BJ (cell line): Measurements from ENCODE around the gene HMGA1. TPM values are rescaled to one million over a fixed set of nuclear protein-coding genes. Genes with fewer than 3 reads are reported as not detected.
"Not testable (repeated sequence)": the region's sequence is repeated elsewhere in the genome, so short reads cannot be mapped to it uniquely, and the experiment has no call there.

Experiments
- CTCF ChIA-PET: fragments of 350-600 bp; formaldehyde crosslinking; extraction: SDS; loops from one replicate; lab custom pipeline; 2021; ENCODE audit warnings: antibody characterized with exemption, inconsistent platforms; lab: Yijun Ruan, JAX
- POLR2A ChIA-PET: fragments of 300-600 bp; sonication (Branson Sonifier 250); formaldehyde crosslinking; extraction: SDS; loops from one replicate; lab custom pipeline; 2021; ENCODE audit warnings: antibody characterized with exemption; lab: Charles Lee
- DNase-seq: peaks from one replicate; pipeline ENCODE4 v3.0.0-alpha.2; 2011; ENCODE audit warnings: low read depth
- H3K27me3 ChIP-seq: 2 replicates; pipeline ENCODE4 v1.6.0; 2011; ENCODE audit warnings: low read length; ENCODE audit not compliant: control insufficient read depth, insufficient read depth
- H3K36me3 ChIP-seq: 2 replicates; pipeline ENCODE4 v1.5.1; 2011; ENCODE audit warnings: low read length; ENCODE audit not compliant: control insufficient read depth, insufficient read depth
- H3K4me3 ChIP-seq: 2 replicates; pipeline ENCODE4 v1.5.1; 2011; ENCODE audit warnings: low read depth, mild to moderate bottlenecking, control low read depth, low read length
- polyA plus RNA-seq: library from polyadenylated mRNA; depleted of rRNA; stranded (reverse); fragments of >200 nt; gene quantifications from 2 replicates; pipeline ENCODE4 v1.2.3, GENCODE V29; 2011
- TF ChIP-seq, protein P1 (sequence below): IDR thresholded peaks from 2 replicates; pipeline ENCODE4 v1.5.1; 2011; ENCODE audit warnings: low read depth, mild to moderate bottlenecking, control low read depth, inconsistent platforms, low read length, moderate library complexity; ENCODE audit not compliant: insufficient read depth

Gene HMGA1
- polyA plus RNA-seq, 1 experiment = 168 TPM

DNA sequence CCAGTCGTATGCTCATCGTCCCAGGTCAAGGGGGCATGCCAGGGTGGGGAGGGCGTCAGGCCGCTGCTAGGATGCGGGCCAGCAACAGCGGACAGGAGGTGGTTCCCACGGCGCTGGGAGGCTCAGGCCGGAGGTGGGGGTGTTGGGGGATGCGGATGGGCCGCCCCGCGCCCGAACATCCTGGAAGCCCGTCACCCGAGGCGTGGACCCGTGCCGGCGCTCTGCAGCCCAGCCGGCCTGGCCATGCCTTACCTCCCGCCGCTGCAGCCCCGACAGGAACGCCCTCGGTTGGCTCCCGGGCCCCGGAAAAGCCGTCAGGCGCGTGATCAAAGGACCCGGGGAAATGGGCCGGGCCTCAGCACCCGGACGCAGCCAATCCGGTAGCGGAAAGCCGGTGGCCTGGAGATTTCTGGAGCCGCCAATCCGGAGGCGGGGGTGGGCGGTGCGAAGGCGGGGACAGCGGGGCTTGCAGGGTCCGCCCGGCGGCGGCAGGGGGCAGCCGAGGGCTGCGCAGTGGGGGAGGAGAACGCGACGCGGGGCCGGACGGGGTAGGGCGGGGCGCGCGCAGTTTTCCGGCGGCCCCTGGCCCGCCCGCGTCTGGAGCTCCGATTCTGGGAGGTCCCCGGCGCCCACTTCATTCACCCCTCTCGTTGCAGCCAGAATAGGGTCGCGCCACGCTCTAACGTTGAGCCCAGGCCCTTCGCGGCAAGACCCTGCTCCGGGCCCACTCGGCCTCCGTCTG is 12.2 kb downstream of the HMGA1 start, which contains the start of gene SMIM29:
TSS of gene SMIM29 (minus strand) at position 280 of the 742 bp plus-strand sequence. CDS start 1,215 bp downstream, outside the sequence.
- TF ChIP-seq, protein P1, sequence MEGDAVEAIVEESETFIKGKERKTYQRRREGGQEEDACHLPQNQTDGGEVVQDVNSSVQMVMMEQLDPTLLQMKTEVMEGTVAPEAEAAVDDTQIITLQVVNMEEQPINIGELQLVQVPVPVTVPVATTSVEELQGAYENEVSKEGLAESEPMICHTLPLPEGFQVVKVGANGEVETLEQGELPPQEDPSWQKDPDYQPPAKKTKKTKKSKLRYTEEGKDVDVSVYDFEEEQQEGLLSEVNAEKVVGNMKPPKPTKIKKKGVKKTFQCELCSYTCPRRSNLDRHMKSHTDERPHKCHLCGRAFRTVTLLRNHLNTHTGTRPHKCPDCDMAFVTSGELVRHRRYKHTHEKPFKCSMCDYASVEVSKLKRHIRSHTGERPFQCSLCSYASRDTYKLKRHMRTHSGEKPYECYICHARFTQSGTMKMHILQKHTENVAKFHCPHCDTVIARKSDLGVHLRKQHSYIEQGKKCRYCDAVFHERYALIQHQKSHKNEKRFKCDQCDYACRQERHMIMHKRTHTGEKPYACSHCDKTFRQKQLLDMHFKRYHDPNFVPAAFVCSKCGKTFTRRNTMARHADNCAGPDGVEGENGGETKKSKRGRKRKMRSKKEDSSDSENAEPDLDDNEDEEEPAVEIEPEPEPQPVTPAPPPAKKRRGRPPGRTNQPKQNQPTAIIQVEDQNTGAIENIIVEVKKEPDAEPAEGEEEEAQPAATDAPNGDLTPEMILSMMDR = peak; percentile 67
- Histone ChIP-seq H3K4me3 (peak within 1 kb of the TSS; percentile 79), H3K36me3 (no peaks in the 10 kb centered on the region; the same call in 1 of the 2 replicates), H3K27me3 (no peaks in the 10 kb centered on the region)
- no peak for DNase-seq
- ChIA-PET POLR2A (interaction anchor here (0.6 kb wide), 2 partner anchors 27 to 297 kb away, joined by 7 to 11 read pairs; no protein-coding TSS in a partner anchor), CTCF (interaction anchor here (0.6 to 2.8 kb wide), 36 partner anchors 9 to 361 kb away, joined by 3 to 22 read pairs (median 5); partner anchors contain the start of genes HMGA1, NUDT3 and RPS10)

DNA sequence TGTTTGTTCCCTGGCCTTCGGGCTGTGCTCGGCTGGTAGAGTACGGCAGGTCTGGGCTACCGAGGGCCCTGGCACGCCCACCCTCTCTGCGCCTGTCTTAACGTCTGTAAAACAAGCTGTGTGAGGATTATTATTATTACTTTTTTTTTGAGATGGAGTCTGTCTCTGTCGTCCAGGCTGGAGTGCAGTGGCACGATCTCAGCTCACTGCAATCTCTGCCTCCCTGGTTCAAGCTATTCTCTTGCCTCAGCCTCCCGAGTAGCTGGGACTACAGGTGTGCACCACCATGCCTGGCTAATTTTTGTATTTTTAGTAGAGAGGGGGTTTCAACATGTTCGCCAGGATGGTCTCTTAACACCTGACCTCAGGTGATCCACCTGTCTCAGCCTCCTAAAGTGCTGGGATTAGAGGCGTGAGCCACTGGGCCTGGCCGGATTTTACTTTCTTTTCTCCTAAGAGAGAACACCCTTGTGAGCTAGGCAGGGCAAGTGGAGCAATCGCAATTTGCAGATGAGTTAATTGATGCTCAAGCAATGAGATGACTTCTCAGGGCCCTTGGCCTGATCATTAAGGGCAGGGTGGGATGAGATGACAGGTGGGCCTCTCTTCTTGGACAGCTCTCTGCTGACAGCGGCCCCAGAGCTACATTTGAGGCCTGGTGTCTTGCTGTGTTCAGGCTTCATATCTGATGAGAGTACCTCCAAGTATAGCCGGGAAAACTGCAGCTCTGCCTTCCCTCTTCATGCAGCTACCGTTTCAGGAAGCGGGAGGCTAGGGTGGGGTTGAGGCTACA is 13.0 kb downstream of the HMGA1 start:
- ChIA-PET POLR2A (no interaction called here), CTCF (interaction anchor here (0.6 to 2.5 kb wide), 30 partner anchors 9 to 360 kb away, joined by 3 to 22 read pairs (median 5); partner anchors contain the start of gene NUDT3)
- H3K27me3 ChIP-seq = no peaks in the 10 kb centered on the region
- TF ChIP-seq, protein P1 = no peak
- no peak for DNase-seq
- H3K4me3 ChIP-seq = peak overlapping the region; percentile 69
- H3K36me3 ChIP-seq = no peaks in the 10 kb centered on the region; the same call in 1 of the 2 replicates

DNA sequence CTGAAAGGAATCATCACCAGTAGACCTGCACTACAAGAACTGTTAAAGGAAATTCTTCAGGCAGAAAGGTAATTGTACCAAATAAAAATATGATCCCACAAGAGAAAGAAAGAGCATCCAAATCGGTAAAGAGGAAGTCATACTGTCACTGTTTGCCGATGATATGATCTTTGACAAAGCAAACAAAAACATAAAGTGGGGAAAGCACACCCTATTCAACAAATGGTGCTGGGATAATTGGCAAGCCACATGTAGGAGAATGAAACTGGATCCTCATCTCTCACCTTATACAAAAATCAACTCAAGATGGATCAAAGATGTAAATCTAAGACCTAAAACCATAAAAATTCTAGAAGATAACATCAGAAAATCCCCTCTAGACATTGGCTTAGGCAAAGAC is 15.7 kb downstream of the HMGA1 start:
- POLR2A ChIA-PET, H3K36me3 ChIP-seq, CTCF ChIA-PET, DNase-seq, H3K27me3 ChIP-seq, H3K4me3 ChIP-seq: not testable (repeated sequence)

DNA sequence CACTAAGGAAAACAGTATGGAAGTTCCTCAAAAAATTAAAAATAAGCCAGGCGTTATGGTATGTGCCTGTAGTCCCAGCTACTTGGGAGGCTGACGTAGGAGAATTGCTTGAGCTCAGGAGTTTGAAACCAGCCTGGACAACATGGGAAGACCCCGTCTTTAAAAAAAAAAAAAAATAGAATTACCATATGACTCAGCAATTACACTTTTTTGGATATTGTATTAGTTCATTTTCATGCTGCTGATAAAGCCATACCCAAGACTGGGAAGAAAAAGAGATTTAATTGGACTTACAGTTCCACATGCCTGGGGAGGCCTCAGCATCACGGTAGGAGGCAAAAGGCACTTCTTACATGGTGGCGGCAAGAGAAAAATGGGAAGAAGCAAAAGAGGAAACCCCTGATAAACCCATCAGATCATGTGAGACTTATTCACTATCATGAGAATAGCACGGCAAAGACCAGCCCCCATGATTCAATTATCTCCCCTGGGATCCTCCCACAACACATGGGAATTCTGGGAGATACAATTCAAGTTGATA is 22.9 kb downstream of the HMGA1 start:
- no peaks in the 10 kb centered on the region for H3K27me3 ChIP-seq
- TF ChIP-seq, protein P1 = no peak
- no peaks in the 10 kb centered on the region for H3K36me3 ChIP-seq
- ChIA-PET CTCF (interaction anchor here (1.6 kb wide), 1 partner anchor 10 kb away, joined by 6 read pairs; the partner anchor contains the start of gene SMIM29), POLR2A (interaction anchor here (0.8 kb wide), 1 partner anchor 104 kb away, joined by 4 read pairs; no protein-coding TSS in a partner anchor)
- H3K4me3 ChIP-seq = no peak overlapping the region
- no peak for DNase-seq

DNA sequence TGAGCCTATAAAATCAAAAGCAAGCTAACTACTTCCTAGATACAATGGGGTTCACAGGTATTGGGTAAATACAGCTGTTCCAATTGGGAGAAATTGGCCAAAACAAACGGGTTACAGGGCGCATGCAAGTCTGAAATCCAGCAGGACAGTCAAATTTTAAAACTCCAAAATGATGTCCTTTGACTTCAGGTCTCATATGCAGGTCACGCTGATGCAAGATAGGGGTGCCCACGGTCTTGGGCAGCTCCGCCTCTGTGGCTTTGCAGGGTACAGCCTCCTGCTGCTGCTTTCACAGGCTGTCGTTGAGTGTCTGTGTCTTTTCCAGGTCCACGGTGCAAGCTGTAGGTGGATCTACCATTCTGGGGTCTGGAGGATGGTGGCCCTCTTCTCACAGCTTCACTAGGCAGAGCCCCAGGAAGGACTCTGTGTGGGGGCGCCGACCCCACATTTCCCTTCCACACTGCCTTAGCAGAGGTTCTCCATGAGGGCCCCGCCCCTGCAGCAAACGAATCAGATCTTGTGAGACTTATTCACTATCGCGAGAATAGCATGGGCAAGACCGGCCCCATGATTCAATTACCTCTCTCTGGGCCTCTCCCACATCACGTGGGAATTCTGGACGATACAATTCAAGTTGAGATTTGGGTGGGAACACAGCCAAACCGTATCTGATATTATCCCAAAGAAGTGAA is 24.0 kb downstream of the HMGA1 start:
- DNase-seq = no peak
- Histone ChIP-seq H3K27me3 (no peaks in the 10 kb centered on the region), H3K4me3 (no peak overlapping the region), H3K36me3 (no peaks in the 10 kb centered on the region)
- POLR2A ChIA-PET = no interaction called here
- CTCF ChIA-PET = interaction anchor here (1.6 kb wide), 1 partner anchor 11 kb away, joined by 6 read pairs; the partner anchor contains the start of gene SMIM29
- TF ChIP-seq, protein P1 = no peak

DNA sequence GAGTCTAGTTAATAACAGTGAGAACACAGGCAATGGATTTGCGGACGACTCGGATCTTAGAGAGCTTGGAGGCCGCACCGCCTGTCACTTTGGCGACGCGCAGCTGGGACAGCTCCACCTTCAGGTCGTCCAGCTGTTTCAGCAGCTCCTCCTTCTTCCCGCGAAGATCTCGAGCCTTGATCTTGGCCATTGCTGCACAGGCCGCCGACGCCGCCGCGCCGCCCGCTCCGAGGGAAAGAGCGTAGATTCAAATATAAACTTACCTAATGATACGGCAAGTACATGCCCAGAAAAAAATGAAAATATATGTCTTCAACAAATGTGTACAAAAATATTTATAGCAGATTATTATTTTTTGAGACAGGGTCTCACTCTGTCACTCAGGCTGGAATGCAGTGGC is 26.8 kb downstream of the HMGA1 start:
- POLR2A ChIA-PET, DNase-seq, CTCF ChIA-PET: not testable (repeated sequence)

More for the DNA sequence above, 26.8 kb downstream of the HMGA1 start:
- not testable (repeated sequence) for H3K27me3 ChIP-seq, H3K4me3 ChIP-seq, H3K36me3 ChIP-seq
